Germinal center (tissue), 1 donor: Measurements from ENCODE around the gene CD38.
A peak's percentile ranks its signal among the peaks of the same experiment; 100 is the strongest.
"Not testable (repeated sequence)": the region's sequence is repeated elsewhere in the genome, so short reads cannot be mapped to it uniquely, and the experiment has no call there.

ENCODE experiments used
- DNase-seq: peaks from one replicate; pipeline ENCODE4 v3.0.0; 2012; ENCODE audit warnings: mixed read lengths, low spot score

CD38 gene

GRCh38 chr4:15778289-15779241 lies at the start of gene CD38:
CD38 (plus strand) TSS chr4:15778328; CDS start chr4:15778415, 87 bp downstream.
- peak; percentile 63 for DNase-seq

GRCh38 chr4:15729910-15730533 lies 48.1 kb upstream of the CD38 start:
- DNase-seq = peak; percentile 59

GRCh38 chr4:15733061-15733460 lies 45.1 kb upstream of the CD38 start:
- not testable (repeated sequence) for DNase-seq

GRCh38 chr4:15735536-15735935 lies 42.6 kb upstream of the CD38 start:
- DNase-seq = no peak

GRCh38 chr4:15736514-15737050 lies 41.5 kb upstream of the CD38 start:
- DNase-seq = no peak

GRCh38 chr4:15737255-15737654 lies 40.9 kb upstream of the CD38 start:
- no peak for DNase-seq

- no peak for DNase-seq
Observed at GRCh38 chr4:15738877-15739276, 39.3 kb upstream of the CD38 start.

GRCh38 chr4:15740764-15741404 lies 37.2 kb upstream of the CD38 start:
- no peak for DNase-seq

- DNase-seq = no peak
Observed at GRCh38 chr4:15742083-15742582, 36.0 kb upstream of the CD38 start.

- no peak for DNase-seq
Observed at GRCh38 chr4:15742637-15743036, 35.5 kb upstream of the CD38 start.

GRCh38 chr4:15744016-15744545 lies 34.0 kb upstream of the CD38 start:
- no peak for DNase-seq

GRCh38 chr4:15746110-15746509 lies 32.0 kb upstream of the CD38 start:
- no peak for DNase-seq

- no peak for DNase-seq
Observed at GRCh38 chr4:15749001-15749400, 29.1 kb upstream of the CD38 start.

- no peak for DNase-seq
Observed at GRCh38 chr4:15751153-15751552, 27.0 kb upstream of the CD38 start.

- no peak for DNase-seq
Observed at GRCh38 chr4:15753081-15753480, 25.0 kb upstream of the CD38 start.

GRCh38 chr4:15753786-15754185 lies 24.3 kb upstream of the CD38 start:
- no peak for DNase-seq

- no peak for DNase-seq
Observed at GRCh38 chr4:15754323-15754722, 23.8 kb upstream of the CD38 start.

- no peak for DNase-seq
Observed at GRCh38 chr4:15755321-15756155, 22.6 kb upstream of the CD38 start.

- peak; percentile 43 for DNase-seq
Observed at GRCh38 chr4:15756361-15756861, 21.7 kb upstream of the CD38 start.

GRCh38 chr4:15757054-15757453 lies 21.1 kb upstream of the CD38 start:
- DNase-seq = no peak

GRCh38 chr4:15758294-15758693 lies 19.8 kb upstream of the CD38 start:
- DNase-seq = no peak
